Sigmoid colon (tissue), 4 donors: ENCODE results near the gene DIP2B.

Experiments
- CTCF ChIP-seq, 4 experiments: fragments of 450-650 bp in 3 of 4; fragments of 200-600 bp in 1 of 4; IDR thresholded peaks; one replicate each; pipeline ENCODE4 v1.5.1; 2016 to 2019; ENCODE audit warnings: antibody characterized with exemption in 4 of 4, mild to moderate bottlenecking in 3 of 4, moderate library complexity in 2 of 4
- EP300 ChIP-seq, 4 donors: sonication (generic); formaldehyde crosslinking; IDR thresholded peaks; one replicate each; pipeline ENCODE4 v1.6.1; 2017; ENCODE audit warnings: antibody characterized with exemption in 4 of 4
- POLR2A ChIP-seq, 2 donors: fragments of 450-650 bp; IDR thresholded peaks; one replicate each; pipeline ENCODE4 v1.6.1; 2016; ENCODE audit warnings: antibody characterized with exemption in 2 of 2, mild to moderate bottlenecking in 2 of 2, moderate library complexity in 2 of 2
- POLR2AphosphoS5 ChIP-seq, 4 donors: sonication (generic); formaldehyde crosslinking; IDR thresholded peaks; one replicate each; pipeline ENCODE4 v1.6.1; 2017; ENCODE audit warnings: antibody characterized with exemption in 4 of 4

- TF ChIP-seq CTCF (IDR thresholded peaks at IDR 0.05) (no peak), POLR2A (IDR thresholded peaks at IDR 0.05) (no peak), POLR2AphosphoS5 (IDR thresholded peaks at IDR 0.05) (no peak), EP300 (IDR thresholded peaks at IDR 0.05) (no peak)
Observed at GRCh38 chr12:50508970-50509663, 4.3 kb downstream of the DIP2B start.
